Natural killer cell (primary cell): ENCODE results near the gene MGAT5B. TPM values are rescaled to one million over a fixed set of nuclear protein-coding genes. Genes with fewer than 3 reads are reported as not detected.

ENCODE experiments used
- ATAC-seq, 3 donors: fragments of 150-1000 bp in 2 of 3; fragments of 200-7000 bp in 1 of 3; cut with Tn5 transposase; 1 replicate in 1 of 3; 2 replicates in 2 of 3; pipeline ENCODE4 v1.10.0; 2021; ENCODE audit warnings: mild to moderate bottlenecking in 2 of 3, moderate library complexity in 2 of 3
- DNase-seq, 2 donors: peaks; one replicate each; pipeline versions ENCODE4 v3.0.0 to v3.0.0-alpha.2; 2013 to 2021; ENCODE audit warnings: mixed read lengths in 1 of 2
- H3K27ac ChIP-seq: one replicate; pipeline ENCODE4 v1.5.1; 2013; ENCODE audit warnings: mild to moderate bottlenecking, low read length
- H3K27me3 ChIP-seq: one replicate; pipeline ENCODE4 v1.6.1; 2013; ENCODE audit warnings: low read length; ENCODE audit not compliant: control insufficient read depth, insufficient read depth
- H3K36me3 ChIP-seq: one replicate; pipeline ENCODE4 v1.6.1; 2013; ENCODE audit warnings: low read length; ENCODE audit not compliant: control insufficient read depth, insufficient read depth
- H3K4me1 ChIP-seq: one replicate; pipeline ENCODE4 v1.6.1; 2013; ENCODE audit warnings: low read length; ENCODE audit not compliant: control insufficient read depth, insufficient read depth
- H3K4me3 ChIP-seq: one replicate; pipeline ENCODE4 v1.5.1; 2013; ENCODE audit warnings: low read length
- H3K9me3 ChIP-seq: one replicate; pipeline ENCODE4 v1.6.1; 2013; ENCODE audit warnings: low read length; ENCODE audit not compliant: control insufficient read depth, insufficient read depth
- H3K27ac Mint-ChIP-seq, 2 donors: one replicate each; pipeline ENCODE4 v1.8.0; 2022; ENCODE audit warnings: mild to moderate bottlenecking in 2 of 2, mixed read lengths in 2 of 2, moderate library complexity in 1 of 2
- H3K27me3 Mint-ChIP-seq, 2 donors: one replicate each; pipeline ENCODE4 v1.8.0; 2022; ENCODE audit warnings: low read depth in 2 of 2, mixed read lengths in 2 of 2
- H3K36me3 Mint-ChIP-seq: one replicate; pipeline ENCODE4 v1.8.0; 2022; ENCODE audit warnings: mixed read lengths
- H3K4me1 Mint-ChIP-seq, 2 donors: one replicate each; pipeline ENCODE4 v1.8.0; 2022; ENCODE audit warnings: mixed read lengths in 2 of 2
- H3K4me3 Mint-ChIP-seq: one replicate; pipeline ENCODE4 v1.8.0; 2022; ENCODE audit warnings: mild to moderate bottlenecking, moderate library complexity, mixed read lengths
- H3K9me3 Mint-ChIP-seq, 2 donors: one replicate each; pipeline ENCODE4 v1.8.0; 2022; ENCODE audit warnings: mixed read lengths in 2 of 2
- CTCF ChIP-seq: fragments of 200-600 bp; IDR thresholded peaks from one replicate; pipeline ENCODE4 v1.8.0; 2022; ENCODE audit warnings: antibody characterized with exemption
- WGBS: methylation state at CpG from one replicate; pipeline ENCODE4 v1.1.7; 2013; ENCODE audit warnings: missing lambda C conversion rate; ENCODE audit not compliant: insufficient coverage; 5-methylcytosine and 5-hydroxymethylcytosine counted together
- intact Hi-C: fragments of 100-400 bp; cut with micrococcal nuclease; formaldehyde crosslinking; loops from one replicate; pipeline ENCODE4 v1.14.2; 2022
- total RNA-seq, 4 donors: library from RNA; stranded (reverse); fragments of 120-200 nt in 1 of 4; gene quantifications; one replicate each; pipeline versions ENCODE4 v1.2.3 to v1.2.4, GENCODE V29; 2013 to 2022

MGAT5B gene
- total RNA-seq, 3 donors from 2014 or later (not counting 1 experiment from before 2014, with no cell fraction given): not detected

- H3K27ac ChIP-seq: no peak overlapping the region
- no peaks in the 10 kb centered on the region for H3K9me3 ChIP-seq
- H3K27me3 ChIP-seq: no peaks in the 10 kb centered on the region
- Mint-ChIP-seq H3K4me3 (no peak overlapping the region), H3K4me1 (no peaks in the 10 kb centered on the region), H3K27me3 (peaks cover 0 to 7% of the 10 kb centered on the region in 2 donors), H3K9me3 (no peaks in the 10 kb centered on the region), H3K27ac (no peak overlapping the region), H3K36me3 (no peaks in the 10 kb centered on the region)
- 86% methylated on average over 13 of the region's 13 CpGs for WGBS
- DNase-seq (no peak), ATAC-seq (no peak)
- no peaks in the 10 kb centered on the region for H3K4me1 ChIP-seq
- intact Hi-C loops: no loop called here
- TF ChIP-seq CTCF: no peak
- H3K36me3 ChIP-seq: no peaks in the 10 kb centered on the region
- no peak overlapping the region for H3K4me3 ChIP-seq
Measured at GRCh38 chr17:76904116-76904515, 35.9 kb downstream of the MGAT5B start.

- no peak overlapping the region for H3K27ac Mint-ChIP-seq
- no peaks in the 10 kb centered on the region for H3K36me3 Mint-ChIP-seq
- Histone ChIP-seq H3K4me1 (no peaks in the 10 kb centered on the region), H3K27me3 (no peaks in the 10 kb centered on the region), H3K27ac (no peak overlapping the region), H3K36me3 (no peaks in the 10 kb centered on the region), H3K9me3 (no peaks in the 10 kb centered on the region), H3K4me3 (no peak overlapping the region)
- H3K9me3 Mint-ChIP-seq: no peaks in the 10 kb centered on the region
- no peaks in the 10 kb centered on the region for H3K4me1 Mint-ChIP-seq
- peaks cover 0 to 10% of the 10 kb centered on the region in 2 donors for H3K27me3 Mint-ChIP-seq
- no peak overlapping the region for H3K4me3 Mint-ChIP-seq
- 91% methylated on average over 8 of the region's 8 CpGs for WGBS
- intact Hi-C loops: no loop called here
- ATAC-seq (no peak), DNase-seq (no peak)
- TF ChIP-seq CTCF: no peak
Measured at GRCh38 chr17:76905036-76905435, 36.8 kb downstream of the MGAT5B start.

- intact Hi-C loops: no loop called here
- H3K4me3 ChIP-seq: no peak overlapping the region
- Mint-ChIP-seq H3K36me3 (no peaks in the 10 kb centered on the region), H3K27me3 (peaks cover 0 to 14% of the 10 kb centered on the region in 2 donors), H3K4me1 (no peaks in the 10 kb centered on the region), H3K27ac (no peak overlapping the region), H3K4me3 (no peak overlapping the region), H3K9me3 (no peaks in the 10 kb centered on the region)
- no peak overlapping the region for H3K27ac ChIP-seq
- no peak for TF ChIP-seq CTCF
- no peaks in the 10 kb centered on the region for H3K36me3 ChIP-seq
- ATAC-seq: no peak
- no peaks in the 10 kb centered on the region for H3K27me3 ChIP-seq
- no peaks in the 10 kb centered on the region for H3K4me1 ChIP-seq
- DNase-seq: no peak
- 83% methylated on average over 17 of the region's 17 CpGs for whole genome bisulfite sequencing
- H3K9me3 ChIP-seq: no peaks in the 10 kb centered on the region
Measured at GRCh38 chr17:76905836-76906235, 37.6 kb downstream of the MGAT5B start.

GRCh38 chr17:76906463-76906862, 38.3 kb downstream of the MGAT5B start:
- H3K27me3 ChIP-seq: no peaks in the 10 kb centered on the region
- no peak overlapping the region for H3K27ac Mint-ChIP-seq
- H3K27me3 Mint-ChIP-seq: peaks cover 0 to 14% of the 10 kb centered on the region in 2 donors
- H3K36me3 ChIP-seq: no peaks in the 10 kb centered on the region
- no peaks in the 10 kb centered on the region for H3K9me3 ChIP-seq
- no peaks in the 10 kb centered on the region for H3K36me3 Mint-ChIP-seq
- no peaks in the 10 kb centered on the region for H3K4me1 ChIP-seq
- H3K4me3 ChIP-seq: no peak overlapping the region
- TF ChIP-seq CTCF: no peak
- H3K4me3 Mint-ChIP-seq: no peak overlapping the region
- ATAC-seq (no peak), DNase-seq (no peak)
- no peaks in the 10 kb centered on the region for H3K9me3 Mint-ChIP-seq
- 71% methylated on average over 6 of the region's 6 CpGs for WGBS
- intact Hi-C loops: no loop called here
- no peak overlapping the region for H3K27ac ChIP-seq
- H3K4me1 Mint-ChIP-seq: no peaks in the 10 kb centered on the region
